OCI-LY1 (cell line): ENCODE measurements around the gene GALNT14.

Source experiments
- H2AFZ ChIP-seq: fragments of 200-600 bp; sonication (generic), shearing (Covaris generic); 2 replicates; pipeline ENCODE4 v1.6.0; 2014; ENCODE audit warnings: antibody characterized with exemption, mild to moderate bottlenecking, low read length
- H3F3A ChIP-seq: fragments of 200-600 bp; sonication (generic), shearing (Covaris generic); 2 replicates; pipeline ENCODE4 v1.6.0; 2014; ENCODE audit warnings: mild to moderate bottlenecking, antibody characterized with exemption, low read length, moderate library complexity; ENCODE audit not compliant: insufficient read depth
- H3K27ac ChIP-seq: fragments of 200-600 bp; sonication (generic); 2 replicates; pipeline ENCODE4 v1.5.1; 2014; ENCODE audit warnings: low read length, mixed run types, mild to moderate bottlenecking, low read depth; ENCODE audit not compliant: poor library complexity, severe bottlenecking
- H3K27me3 ChIP-seq: fragments of 200-600 bp; sonication (generic); 2 replicates; pipeline ENCODE4 v1.6.0; 2014; ENCODE audit warnings: antibody characterized with exemption, mild to moderate bottlenecking, low read length, moderate library complexity; ENCODE audit not compliant: insufficient read depth
- H3K36me3 ChIP-seq: fragments of 200-600 bp; sonication (generic); 2 replicates; pipeline ENCODE4 v1.6.1; 2014; ENCODE audit warnings: mild to moderate bottlenecking, antibody characterized with exemption, low read length, moderate library complexity, mixed read lengths; ENCODE audit not compliant: insufficient read depth
- H3K4me1 ChIP-seq: fragments of 200-600 bp; sonication (generic); 2 replicates; pipeline ENCODE4 v1.5.1; 2014; ENCODE audit warnings: mild to moderate bottlenecking, low read length, moderate library complexity; ENCODE audit not compliant: insufficient read depth, severe bottlenecking
- H3K4me2 ChIP-seq: fragments of 200-600 bp; sonication (generic), shearing (Covaris generic); 2 replicates; pipeline ENCODE4 v1.6.1; 2014; ENCODE audit warnings: low read length
- H3K4me3 ChIP-seq: fragments of 200-600 bp; sonication (generic); 2 replicates; pipeline ENCODE4 v1.5.1; 2014; ENCODE audit warnings: low read length, low read depth, mild to moderate bottlenecking, mixed read lengths; ENCODE audit not compliant: poor library complexity, severe bottlenecking
- H3K79me2 ChIP-seq: fragments of 200-600 bp; shearing (Covaris generic); 2 replicates; pipeline ENCODE4 v1.6.1; 2016; ENCODE audit warnings: mixed run types, low read length, mixed read lengths; ENCODE audit not compliant: insufficient read depth
- H3K9ac ChIP-seq: fragments of 200-600 bp; sonication (generic), shearing (Covaris generic); 2 replicates; pipeline ENCODE4 v1.6.1; 2014; ENCODE audit warnings: mild to moderate bottlenecking, low read length, mixed read lengths
- H3K9me2 ChIP-seq: fragments of 200-600 bp; sonication (generic), shearing (Covaris generic); 2 replicates; pipeline ENCODE4 v1.6.1; 2014; ENCODE audit warnings: low read depth, mild to moderate bottlenecking, low read length, mixed read lengths
- H3K9me3 ChIP-seq: fragments of 200-600 bp; shearing (Covaris generic); 2 replicates; pipeline ENCODE4 v1.6.1; 2014; ENCODE audit warnings: low read length, mixed read lengths
- H4K20me1 ChIP-seq: fragments of 200-600 bp; sonication (generic), shearing (Covaris generic); 2 replicates; pipeline ENCODE4 v1.6.0; 2016; ENCODE audit warnings: mild to moderate bottlenecking, low read length; ENCODE audit not compliant: insufficient read depth
- EZH2 ChIP-seq: fragments of 200-600 bp; sonication (generic), shearing (Covaris generic); IDR thresholded peaks from 2 replicates; pipeline ENCODE4 v1.8.0; 2017; ENCODE audit warnings: borderline replicate concordance, mixed run types, mild to moderate bottlenecking, antibody characterized with exemption, low read length, moderate library complexity, mixed read lengths
- TF ChIP-seq, protein P1 (sequence below): fragments of 200-600 bp; sonication (generic), shearing (Covaris generic); IDR thresholded peaks from 2 replicates; pipeline ENCODE4 v1.5.1; 2017; ENCODE audit warnings: mild to moderate bottlenecking, antibody characterized with exemption, low read length, moderate library complexity, mixed read lengths

GALNT14 gene

DNA sequence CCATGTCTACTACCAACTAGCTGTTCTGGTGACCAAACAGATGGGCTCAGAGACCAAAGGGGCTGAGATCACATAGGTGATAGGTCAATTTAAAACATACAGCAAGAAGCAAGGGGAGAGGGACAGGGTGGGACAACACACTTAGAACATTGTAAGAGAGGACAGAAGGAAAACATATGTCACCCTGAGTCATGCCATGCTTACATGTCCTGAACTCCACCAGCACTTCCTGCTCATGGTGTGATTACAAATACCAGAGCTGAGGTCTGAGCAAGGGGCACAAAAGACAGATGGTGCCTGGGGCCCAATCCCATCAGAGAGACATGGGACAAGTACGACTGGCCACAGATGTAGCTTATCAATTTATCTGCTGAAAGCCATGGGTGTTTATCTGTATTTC lies 28.7 kb upstream of the GALNT14 start:
- Histone ChIP-seq H3K36me3 (no peaks in the 10 kb centered on the region), H3K27me3 (0 out of 2 replicates have a peak, but pooled peaks cover 1% of the 10 kb centered on the region), H3K4me3 (no peak overlapping the region), H3K9ac (no peak overlapping the region), H3K9me3 (no peaks in the 10 kb centered on the region), H3K9me2 (no peaks in the 10 kb centered on the region), H3F3A (no peaks in the 10 kb centered on the region), H2AFZ (no peak overlapping the region), H3K4me2 (no peak overlapping the region), H3K27ac (no peak overlapping the region), H3K79me2 (no peaks in the 10 kb centered on the region), H4K20me1 (no peaks in the 10 kb centered on the region), H3K4me1 (no peaks in the 10 kb centered on the region)
- TF ChIP-seq EZH2 = no peak

DNA sequence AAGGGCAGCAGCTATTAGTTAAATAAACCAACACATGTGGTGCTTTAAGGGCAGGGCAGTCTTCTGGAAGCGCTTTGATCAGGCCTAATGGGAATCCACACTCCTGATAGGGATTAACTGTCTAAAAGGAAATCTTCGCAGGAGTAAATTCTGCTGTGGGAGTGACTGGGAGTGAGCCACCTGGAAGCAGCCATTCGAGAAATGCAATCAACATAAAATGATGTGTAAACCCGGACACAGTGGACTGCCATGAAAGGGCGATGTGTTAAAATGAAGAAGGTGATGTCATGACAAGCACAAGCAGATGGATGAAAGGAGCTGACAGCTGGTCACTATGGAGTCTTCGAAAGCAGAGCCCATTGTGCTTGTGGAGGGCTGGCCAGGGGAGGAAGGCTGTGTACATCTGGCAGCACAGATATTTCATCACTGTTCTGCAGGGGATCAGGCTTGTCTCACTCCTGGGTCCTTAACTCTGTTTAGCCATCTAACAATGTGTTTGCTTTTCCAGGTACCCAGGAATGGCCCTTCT lies 24.8 kb upstream of the GALNT14 start:
- Histone ChIP-seq H3K4me1 (no peaks in the 10 kb centered on the region), H3K27me3 (peaks cover 3% of the 10 kb centered on the region; the same call in 1 of the 2 replicates), H3K4me2 (no peak overlapping the region), H4K20me1 (no peaks in the 10 kb centered on the region), H3K9ac (no peak overlapping the region), H3F3A (no peaks in the 10 kb centered on the region), H3K36me3 (no peaks in the 10 kb centered on the region), H3K9me2 (no peaks in the 10 kb centered on the region), H3K9me3 (no peaks in the 10 kb centered on the region), H3K27ac (no peak overlapping the region), H3K4me3 (no peak overlapping the region), H2AFZ (no peak overlapping the region), H3K79me2 (no peaks in the 10 kb centered on the region)
- TF ChIP-seq, protein P1, sequence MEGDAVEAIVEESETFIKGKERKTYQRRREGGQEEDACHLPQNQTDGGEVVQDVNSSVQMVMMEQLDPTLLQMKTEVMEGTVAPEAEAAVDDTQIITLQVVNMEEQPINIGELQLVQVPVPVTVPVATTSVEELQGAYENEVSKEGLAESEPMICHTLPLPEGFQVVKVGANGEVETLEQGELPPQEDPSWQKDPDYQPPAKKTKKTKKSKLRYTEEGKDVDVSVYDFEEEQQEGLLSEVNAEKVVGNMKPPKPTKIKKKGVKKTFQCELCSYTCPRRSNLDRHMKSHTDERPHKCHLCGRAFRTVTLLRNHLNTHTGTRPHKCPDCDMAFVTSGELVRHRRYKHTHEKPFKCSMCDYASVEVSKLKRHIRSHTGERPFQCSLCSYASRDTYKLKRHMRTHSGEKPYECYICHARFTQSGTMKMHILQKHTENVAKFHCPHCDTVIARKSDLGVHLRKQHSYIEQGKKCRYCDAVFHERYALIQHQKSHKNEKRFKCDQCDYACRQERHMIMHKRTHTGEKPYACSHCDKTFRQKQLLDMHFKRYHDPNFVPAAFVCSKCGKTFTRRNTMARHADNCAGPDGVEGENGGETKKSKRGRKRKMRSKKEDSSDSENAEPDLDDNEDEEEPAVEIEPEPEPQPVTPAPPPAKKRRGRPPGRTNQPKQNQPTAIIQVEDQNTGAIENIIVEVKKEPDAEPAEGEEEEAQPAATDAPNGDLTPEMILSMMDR = no peak
- TF ChIP-seq EZH2 = no peak

DNA sequence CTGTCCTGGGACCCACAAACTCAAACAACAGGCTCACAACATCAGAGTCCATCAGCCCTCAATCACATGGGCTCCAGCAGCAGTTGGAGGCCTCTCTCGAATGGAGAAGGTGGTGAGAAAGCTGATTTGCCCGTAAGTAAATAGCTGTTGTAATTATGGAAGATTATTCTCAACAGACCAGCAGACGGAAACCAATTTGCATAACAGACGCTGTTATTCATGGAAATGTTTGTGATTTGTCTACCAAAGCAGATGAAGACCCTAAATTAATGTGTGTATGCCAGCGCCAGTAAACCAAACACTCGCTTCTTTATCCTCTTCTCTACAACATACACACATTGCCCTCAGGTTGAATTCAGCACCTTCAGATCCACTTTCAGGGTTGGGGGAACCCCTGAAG lies 23.4 kb upstream of the GALNT14 start:
- no peaks in the 10 kb centered on the region for H3K79me2 ChIP-seq

More for the DNA sequence above, 23.4 kb upstream of the GALNT14 start:
- Histone ChIP-seq H3K4me3 (no peak overlapping the region), H3K4me2 (no peak overlapping the region), H3K9me2 (no peaks in the 10 kb centered on the region), H2AFZ (no peak overlapping the region), H4K20me1 (no peaks in the 10 kb centered on the region), H3F3A (no peaks in the 10 kb centered on the region), H3K4me1 (no peaks in the 10 kb centered on the region), H3K27ac (no peak overlapping the region), H3K9ac (no peak overlapping the region), H3K9me3 (no peaks in the 10 kb centered on the region), H3K36me3 (no peaks in the 10 kb centered on the region), H3K27me3 (peaks cover 3% of the 10 kb centered on the region; the same call in 1 of the 2 replicates)
- TF ChIP-seq EZH2 = no peak
- TF ChIP-seq, protein P1 = no peak
